A673 (cell line): ENCODE measurements around the gene NEAT1. TPM values are rescaled to one million over a fixed set of nuclear protein-coding genes. Genes with fewer than 3 reads are reported as not detected.
A peak's percentile ranks its signal among the peaks of the same experiment; 100 is the strongest.

Source experiments
- BruUV-seq: library from RNA; stranded (reverse); fragments of 400-500 nt; replicated peaks from 2 replicates; lab custom pipeline; 2021; lab: Mats Ljungman, UMichigan
- CTCF ChIA-PET: fragments of 300-600 bp; sonication (Branson Sonifier 250); formaldehyde crosslinking; loops from one replicate; lab custom pipeline; 2022; ENCODE audit warnings: antibody characterized with exemption; lab: Charles Lee
- POLR2A ChIA-PET: fragments of 300-600 bp; sonication (Branson Sonifier 250); formaldehyde crosslinking; loops from one replicate; lab custom pipeline; 2022; ENCODE audit warnings: antibody characterized with exemption; ENCODE audit not compliant: low non-redundant PET; lab: Charles Lee
- DNase-seq: peaks from one replicate; pipeline ENCODE4 v3.0.0-alpha.2; 2015; ENCODE audit warnings: low spot score
- H3K27ac ChIP-seq: fragments of 200-600 bp; sonication (generic); 2 replicates; pipeline ENCODE4 v1.5.1; 2016; ENCODE audit warnings: mixed run types, low read depth, mild to moderate bottlenecking, mixed read lengths, antibody characterized with exemption, low read length; ENCODE audit not compliant: poor library complexity, severe bottlenecking
- H3K27me3 ChIP-seq: fragments of 200-600 bp; sonication (generic); replicated peaks from 2 replicates; pipeline ENCODE4 v1.6.1; 2017; ENCODE audit warnings: mixed run types, low read depth, mild to moderate bottlenecking, mixed read lengths, antibody characterized with exemption, low read length; ENCODE audit not compliant: insufficient read depth, poor library complexity
- H3K36me3 ChIP-seq: fragments of 200-600 bp; sonication (generic); 2 replicates; pipeline ENCODE4 v1.6.1; 2016; ENCODE audit warnings: mixed run types, mild to moderate bottlenecking, mixed read lengths, antibody characterized with exemption, low read length; ENCODE audit not compliant: insufficient read depth, poor library complexity, severe bottlenecking
- H3K4me1 ChIP-seq: fragments of 200-600 bp; sonication (generic); 2 replicates; pipeline ENCODE4 v1.6.1; 2017; ENCODE audit warnings: mixed run types, mild to moderate bottlenecking, mixed read lengths, antibody characterized with exemption, low read length; ENCODE audit not compliant: insufficient read depth, poor library complexity, severe bottlenecking
- H3K4me3 ChIP-seq: fragments of 200-600 bp; sonication (generic); 2 replicates; pipeline ENCODE4 v1.5.1; 2016; ENCODE audit warnings: low read depth, mixed run types, mild to moderate bottlenecking, mixed read lengths, low read length; ENCODE audit not compliant: poor library complexity, severe bottlenecking
- H3K9me3 ChIP-seq: fragments of 200-600 bp; sonication (generic); 2 replicates; pipeline ENCODE4 v1.6.1; 2016; ENCODE audit warnings: mixed run types, low read depth, mild to moderate bottlenecking, mixed read lengths, antibody characterized with exemption, low read length; ENCODE audit not compliant: poor library complexity, severe bottlenecking
- CTCF ChIP-seq: fragments of 300-800, 200-600 bp; sonication (generic); conservative IDR thresholded peaks from 2 replicates; pipeline ENCODE4 v1.5.1; 2017; ENCODE audit warnings: low read depth, mild to moderate bottlenecking, antibody characterized with exemption, low read length, moderate library complexity, mixed read lengths
- EZH2 ChIP-seq: fragments of 200-600 bp; sonication (generic); IDR thresholded peaks from 2 replicates; pipeline ENCODE4 v1.6.1; 2017; ENCODE audit warnings: borderline replicate concordance, low read depth, mild to moderate bottlenecking, mixed read lengths, antibody characterized with exemption, low read length; ENCODE audit not compliant: poor library complexity, severe bottlenecking
- intact Hi-C: fragments of 100-400 bp; cut with micrococcal nuclease; formaldehyde crosslinking; loops from one replicate; pipeline ENCODE4 v1.10.0; 2022; ENCODE audit not compliant: unreplicated experiment
- total RNA-seq: library from RNA; stranded (reverse); gene quantifications from 2 replicates; pipeline ENCODE4 v1.2.3, GENCODE V29; 2021

Gene NEAT1
- total RNA-seq, 1 experiment from 2014 or later, result 196 TPM

DNA sequence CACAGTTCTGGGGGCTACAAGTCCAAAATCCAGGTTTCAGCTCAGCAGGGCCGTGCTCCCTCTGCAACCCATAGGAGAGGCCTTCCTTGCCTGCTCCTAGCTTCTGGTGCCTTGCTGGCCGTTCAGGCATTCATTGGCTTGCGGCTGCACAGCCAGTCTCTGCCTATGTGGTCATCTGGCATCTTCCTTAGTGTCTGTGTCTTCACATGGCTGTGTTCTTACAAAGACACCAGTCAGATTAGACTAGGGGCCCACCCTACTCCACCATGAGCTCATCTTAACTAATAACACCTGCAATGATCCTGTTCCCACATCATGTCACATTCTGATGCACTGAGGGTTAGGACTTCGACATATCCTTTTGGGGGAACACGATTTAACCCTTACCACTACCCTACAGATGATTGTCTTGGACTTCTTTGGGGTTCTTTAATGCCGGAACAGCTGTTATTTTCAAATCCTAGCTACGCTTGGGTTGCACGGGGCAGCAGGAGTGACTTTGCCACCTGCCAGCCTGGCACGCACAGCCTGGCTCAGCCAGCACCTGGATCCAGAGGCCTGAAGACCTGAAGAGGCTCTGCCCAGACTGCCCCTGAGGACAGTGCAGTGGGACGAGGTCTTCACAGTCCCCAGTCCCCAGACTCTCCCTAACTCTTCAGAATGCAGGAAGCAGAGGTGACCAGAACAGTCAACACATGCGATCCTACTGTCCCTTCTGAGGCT is 7.7 kb upstream of the NEAT1 start:
- ChIA-PET POLR2A (interaction anchor here (0.6 to 2.2 kb wide), 2 partner anchors 7 to 82 kb away, joined by 3 to 6 read pairs; no protein-coding TSS in a partner anchor), CTCF (interaction anchor here (1.0 to 4.1 kb wide), 2 partner anchors 81 to 94 kb away, joined by 3 to 92 read pairs; partner anchors contain the start of gene DPF2)
- no peak for TF ChIP-seq CTCF
- no peak for TF ChIP-seq EZH2
- H3K4me3 ChIP-seq, result no peak overlapping the region
- intact Hi-C loops, result loop anchor here (5.0 kb wide), 1 partner anchor 33 kb away; the partner anchor contains the start of gene SLC25A45
- H3K4me1 ChIP-seq, result peaks cover 40% of the 10 kb centered on the region
- no peak for DNase-seq
- no peaks in the 10 kb centered on the region for H3K9me3 ChIP-seq
- H3K27me3 ChIP-seq, result no peaks in the 10 kb centered on the region
- peaks cover 15% of the 10 kb centered on the region for H3K36me3 ChIP-seq
- H3K27ac ChIP-seq, result peak overlapping the region; percentile 10
- BruUV-seq, result no TSS peak

DNA sequence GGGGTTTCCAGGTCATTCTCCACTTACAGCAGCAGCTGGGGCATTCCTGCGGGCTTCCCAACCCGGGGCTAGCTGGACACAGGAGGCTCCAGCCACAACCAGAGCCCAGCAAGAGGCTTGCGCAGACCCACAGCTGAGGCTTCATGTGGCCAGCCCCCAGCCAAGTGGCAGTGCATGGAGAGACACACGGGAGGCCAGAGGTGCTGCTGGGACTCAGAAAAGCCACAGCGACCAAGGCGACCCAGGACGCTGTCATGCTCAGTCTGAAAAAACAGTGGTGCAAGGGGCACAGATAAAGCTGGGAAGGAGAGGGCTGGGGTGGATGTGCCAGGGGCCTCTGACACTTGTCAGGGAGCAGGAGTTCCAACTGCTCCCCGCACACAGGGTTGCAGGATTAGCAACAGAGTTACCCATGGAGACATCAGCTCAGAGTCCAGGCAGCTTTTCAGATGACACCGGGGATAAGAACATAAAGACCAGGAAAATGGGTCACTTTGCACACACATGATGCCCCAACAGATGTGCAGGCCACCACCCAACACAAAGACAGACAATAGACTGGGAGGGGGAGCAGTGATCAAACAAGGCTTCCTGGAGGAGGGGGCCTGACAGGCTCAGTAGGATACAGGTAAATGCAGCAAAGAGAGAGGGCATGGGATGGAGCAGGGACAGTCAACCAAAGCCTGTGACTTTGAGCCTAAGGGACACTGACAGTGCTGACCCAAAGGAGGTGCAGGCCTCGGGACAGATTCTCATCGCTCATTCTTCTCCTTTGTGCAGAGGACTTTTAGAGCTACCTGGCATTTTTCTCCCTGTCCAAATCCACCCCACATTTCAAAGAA is 6.9 kb upstream of the NEAT1 start:
- peaks cover 14% of the 10 kb centered on the region for H3K36me3 ChIP-seq
- H3K9me3 ChIP-seq, result no peaks in the 10 kb centered on the region
- H3K27ac ChIP-seq, result peak overlapping the region; percentile 100
- TF ChIP-seq CTCF, result no peak
- TF ChIP-seq EZH2, result no peak
- H3K27me3 ChIP-seq, result no peaks in the 10 kb centered on the region
- CTCF ChIA-PET, result interaction anchor here (0.5 to 4.1 kb wide), 11 partner anchors 9 to 209 kb away, joined by 3 to 92 read pairs (median 3); partner anchors contain the start of gene DPF2
- intact Hi-C loops, result loop anchor here (1.0 to 5.0 kb wide), 3 partner anchors 18 to 95 kb away; partner anchors contain the start of gene SLC25A45
- POLR2A ChIA-PET, result interaction anchor here (0.6 to 2.2 kb wide), 6 partner anchors 8 to 1206 kb away, joined by 3 to 6 read pairs (median 4); partner anchors contain the start of gene MALAT1
- peaks cover 47% of the 10 kb centered on the region for H3K4me1 ChIP-seq
- BruUV-seq, result no TSS peak
- DNase-seq, result no peak
- peak overlapping the region; percentile 22 for H3K4me3 ChIP-seq

GRCh38 chr11:65416341-65416824 is 6.2 kb upstream of the NEAT1 start:
- peak; percentile 99 for TF ChIP-seq CTCF
- no peak for TF ChIP-seq EZH2
- Histone ChIP-seq H3K27me3 (no peaks in the 10 kb centered on the region), H3K4me3 (peak overlapping the region; percentile 22), H3K4me1 (peaks cover 54% of the 10 kb centered on the region), H3K36me3 (peaks cover 8% of the 10 kb centered on the region), H3K9me3 (no peaks in the 10 kb centered on the region), H3K27ac (peak overlapping the region; percentile 100)
- ChIA-PET CTCF (interaction anchor here (0.5 to 4.1 kb wide), 11 partner anchors 10 to 209 kb away, joined by 3 to 92 read pairs (median 3); partner anchors contain the start of gene DPF2), POLR2A (interaction anchor here (0.6 to 2.2 kb wide), 5 partner anchors 9 to 1205 kb away, joined by 3 to 6 read pairs (median 5); partner anchors contain the start of gene MALAT1)
- peak; percentile 92 for DNase-seq
- no TSS peak for BruUV-seq
- intact Hi-C loops, result loop anchor here (1.0 to 5.0 kb wide), 3 partner anchors 17 to 94 kb away; partner anchors contain the start of gene SLC25A45
